ENCODE measurements around the gene PEAK1. TPM values are rescaled to one million over a fixed set of nuclear protein-coding genes. Genes with fewer than 3 reads are reported as not detected.
"Not testable (repeated sequence)": the region's sequence is repeated elsewhere in the genome, so short reads cannot be mapped to it uniquely, and the experiment has no call there.

The PEAK1 gene
- total RNA-seq, 4 donors from 2014 or later = 78.3 to 112 (median 95.2) TPM

DNA sequence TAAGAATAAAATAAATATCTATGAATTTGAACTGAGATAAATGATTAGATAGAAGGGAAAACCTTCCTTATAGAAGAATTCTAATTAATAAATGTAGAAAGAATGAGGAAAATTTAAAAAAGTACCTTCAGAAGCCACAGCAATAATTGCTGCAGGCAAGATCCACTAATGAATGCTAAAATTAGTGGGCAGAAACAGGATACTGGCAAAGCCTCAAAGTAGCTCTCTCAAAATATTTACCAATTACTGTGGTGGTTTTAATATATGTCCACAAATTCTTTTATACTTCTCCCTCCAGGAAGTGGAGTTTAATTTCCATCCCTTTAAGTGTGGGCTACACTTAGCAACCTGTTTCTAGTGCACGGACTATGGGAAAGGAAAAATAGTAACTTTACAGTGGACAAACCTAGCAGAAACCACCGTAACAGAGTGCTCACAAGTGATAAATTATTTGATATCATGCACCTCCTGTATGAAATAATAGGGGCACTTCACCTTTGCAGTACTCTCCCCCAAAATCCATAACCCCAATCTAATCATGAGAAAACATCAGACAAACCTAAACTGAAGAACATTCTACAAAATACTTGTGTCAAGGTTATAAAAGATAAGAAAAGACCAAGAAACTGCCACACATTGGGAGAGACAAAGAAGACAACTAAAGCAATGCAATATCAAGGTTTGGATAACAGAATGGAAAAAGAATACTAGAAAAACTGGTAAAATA, 6.8 kb downstream of the PEAK1 start:
- no peaks in the 10 kb centered on the region for H3K36me3 ChIP-seq
- H3K4me1 ChIP-seq = peaks cover 0 to 54% (median 21%) of the 10 kb centered on the region in 4 donors
- H3K9me3 ChIP-seq = no peaks in the 10 kb centered on the region
- no peak overlapping the region for H3K27ac ChIP-seq
- no peak overlapping the region for H3K4me3 ChIP-seq
- DNase-seq (ENCODE audit: low spot score in 2 of 2) = no peak
- TF ChIP-seq, protein P1, sequence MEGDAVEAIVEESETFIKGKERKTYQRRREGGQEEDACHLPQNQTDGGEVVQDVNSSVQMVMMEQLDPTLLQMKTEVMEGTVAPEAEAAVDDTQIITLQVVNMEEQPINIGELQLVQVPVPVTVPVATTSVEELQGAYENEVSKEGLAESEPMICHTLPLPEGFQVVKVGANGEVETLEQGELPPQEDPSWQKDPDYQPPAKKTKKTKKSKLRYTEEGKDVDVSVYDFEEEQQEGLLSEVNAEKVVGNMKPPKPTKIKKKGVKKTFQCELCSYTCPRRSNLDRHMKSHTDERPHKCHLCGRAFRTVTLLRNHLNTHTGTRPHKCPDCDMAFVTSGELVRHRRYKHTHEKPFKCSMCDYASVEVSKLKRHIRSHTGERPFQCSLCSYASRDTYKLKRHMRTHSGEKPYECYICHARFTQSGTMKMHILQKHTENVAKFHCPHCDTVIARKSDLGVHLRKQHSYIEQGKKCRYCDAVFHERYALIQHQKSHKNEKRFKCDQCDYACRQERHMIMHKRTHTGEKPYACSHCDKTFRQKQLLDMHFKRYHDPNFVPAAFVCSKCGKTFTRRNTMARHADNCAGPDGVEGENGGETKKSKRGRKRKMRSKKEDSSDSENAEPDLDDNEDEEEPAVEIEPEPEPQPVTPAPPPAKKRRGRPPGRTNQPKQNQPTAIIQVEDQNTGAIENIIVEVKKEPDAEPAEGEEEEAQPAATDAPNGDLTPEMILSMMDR (IDR thresholded peaks at IDR 0.05) = no peak
- TF ChIP-seq POLR2A (IDR thresholded peaks at IDR 0.05) (no peak), EP300 (IDR thresholded peaks at IDR 0.05) (no peak)
- 56 to 63% methylated on average over 2 of the region's 2 CpGs for WGBS, 2 donors
- no peaks in the 10 kb centered on the region for H3K27me3 ChIP-seq

DNA sequence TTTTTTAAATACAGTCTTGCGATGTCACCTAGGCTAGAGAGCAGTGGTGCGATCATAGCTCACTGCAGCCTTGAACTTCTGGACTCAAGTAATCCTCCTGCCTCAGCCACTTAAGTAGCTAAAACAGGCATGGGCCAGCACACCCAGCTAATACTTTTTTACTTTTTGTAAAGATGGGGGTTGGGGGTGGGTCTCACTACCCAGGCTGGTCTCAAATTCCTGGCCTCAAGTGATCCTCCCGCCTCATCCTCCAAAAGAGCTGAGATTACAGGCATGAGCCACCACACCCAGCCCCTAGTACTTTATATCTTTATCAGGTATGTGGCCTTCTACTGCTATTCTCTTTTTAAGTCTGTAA, 8.3 kb downstream of the PEAK1 start:
- no peak overlapping the region for H3K27ac ChIP-seq
- H3K4me3 ChIP-seq = no peak overlapping the region
- no peaks in the 10 kb centered on the region for H3K27me3 ChIP-seq
- peaks cover 0 to 39% (median 18%) of the 10 kb centered on the region in 4 donors for H3K4me1 ChIP-seq
- TF ChIP-seq EP300 (IDR thresholded peaks at IDR 0.05) (no peak), POLR2A (IDR thresholded peaks at IDR 0.05) (no peak)
- TF ChIP-seq, protein P1 (IDR thresholded peaks at IDR 0.05) = no peak
- no peaks in the 10 kb centered on the region for H3K9me3 ChIP-seq
- H3K36me3 ChIP-seq = no peaks in the 10 kb centered on the region
- 96 to 98% methylated on average over 3 of the region's 3 CpGs for WGBS, 2 donors
- no peak for DNase-seq (ENCODE audit: low spot score in 2 of 2)

DNA sequence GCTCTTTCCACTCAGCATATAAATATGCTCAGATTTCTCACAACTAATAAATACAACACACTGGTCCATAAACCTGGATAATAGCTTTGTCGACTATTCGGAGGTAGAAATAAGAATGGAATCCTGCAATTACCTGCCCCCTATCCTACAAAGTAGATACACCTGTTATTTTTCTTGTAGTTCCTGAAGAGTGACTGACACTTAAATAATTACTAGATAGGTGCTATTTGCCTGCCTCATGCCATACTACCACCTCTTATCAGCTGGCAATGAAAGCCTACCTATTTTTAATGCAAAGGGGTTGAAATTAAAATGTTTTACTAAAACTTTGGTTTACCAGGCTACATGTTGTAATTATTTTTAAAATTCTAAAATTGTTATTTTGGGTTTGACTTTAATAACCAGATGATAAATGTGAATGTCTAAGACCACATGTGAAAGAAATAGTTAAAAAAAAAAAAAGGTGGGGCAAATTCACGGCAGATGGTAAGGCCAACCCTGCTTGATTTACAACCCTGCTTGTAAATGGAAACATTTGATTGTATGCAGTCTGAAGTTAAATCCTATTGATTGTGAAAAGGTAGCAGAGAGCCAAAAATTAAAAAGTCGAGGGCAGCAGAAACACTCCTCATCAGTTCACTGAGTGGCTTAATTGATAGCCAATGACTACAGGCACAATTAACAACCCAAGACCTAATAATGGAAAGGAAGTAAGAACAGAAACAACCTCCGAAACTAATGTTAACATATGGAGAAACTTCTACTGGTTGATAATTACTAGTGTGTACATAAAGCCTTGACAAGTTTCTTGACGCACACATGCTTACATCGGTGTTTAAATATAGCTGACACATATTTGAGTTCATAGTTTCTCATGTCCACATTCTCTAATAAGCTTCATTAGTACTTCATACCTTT, 8.9 kb downstream of the PEAK1 start:
- Histone ChIP-seq H3K36me3 (no peaks in the 10 kb centered on the region), H3K27ac (no peak overlapping the region), H3K9me3 (no peaks in the 10 kb centered on the region), H3K4me1 (peaks cover 0 to 32% (median 12%) of the 10 kb centered on the region in 4 donors), H3K4me3 (no peak overlapping the region), H3K27me3 (no peaks in the 10 kb centered on the region)
- TF ChIP-seq EP300 (IDR thresholded peaks at IDR 0.05) = no peak
- TF ChIP-seq POLR2A (IDR thresholded peaks at IDR 0.05) = no peak
- TF ChIP-seq, protein P1 (IDR thresholded peaks at IDR 0.05) = no peak
- no peak for DNase-seq (ENCODE audit: low spot score in 2 of 2)
- WGBS, 2 donors = 77 to 78% methylated on average over 7 of the region's 7 CpGs

DNA sequence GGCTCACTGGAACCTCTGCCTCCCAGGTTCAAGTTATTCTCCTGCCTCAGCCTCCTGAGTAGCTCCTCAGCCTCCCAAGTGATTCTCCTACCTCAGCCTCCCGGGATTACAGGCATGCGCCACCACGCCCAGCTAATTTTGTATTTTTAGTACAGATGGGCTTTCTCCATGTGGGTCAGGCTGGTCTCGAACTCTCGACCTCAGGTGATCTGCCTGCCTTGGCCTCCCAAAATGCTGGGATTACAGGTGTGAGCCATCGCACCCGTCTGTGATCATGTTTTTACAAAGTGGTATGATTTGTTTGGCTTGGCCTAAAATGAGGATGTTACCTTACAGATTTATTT, 9.8 kb downstream of the PEAK1 start:
- H3K27me3 ChIP-seq; H3K36me3 ChIP-seq; DNase-seq (ENCODE audit: low spot score in 2 of 2); H3K4me3 ChIP-seq; H3K9me3 ChIP-seq: not testable (repeated sequence)
- peaks cover 0 to 24% (median 7%) of the 10 kb centered on the region in 4 donors for H3K4me1 ChIP-seq
- WGBS, 2 donors = 81 to 82% methylated on average over 7 of the region's 7 CpGs
- peak overlapping the region in 1 of 4 donors; percentile 20 for H3K27ac ChIP-seq

DNA sequence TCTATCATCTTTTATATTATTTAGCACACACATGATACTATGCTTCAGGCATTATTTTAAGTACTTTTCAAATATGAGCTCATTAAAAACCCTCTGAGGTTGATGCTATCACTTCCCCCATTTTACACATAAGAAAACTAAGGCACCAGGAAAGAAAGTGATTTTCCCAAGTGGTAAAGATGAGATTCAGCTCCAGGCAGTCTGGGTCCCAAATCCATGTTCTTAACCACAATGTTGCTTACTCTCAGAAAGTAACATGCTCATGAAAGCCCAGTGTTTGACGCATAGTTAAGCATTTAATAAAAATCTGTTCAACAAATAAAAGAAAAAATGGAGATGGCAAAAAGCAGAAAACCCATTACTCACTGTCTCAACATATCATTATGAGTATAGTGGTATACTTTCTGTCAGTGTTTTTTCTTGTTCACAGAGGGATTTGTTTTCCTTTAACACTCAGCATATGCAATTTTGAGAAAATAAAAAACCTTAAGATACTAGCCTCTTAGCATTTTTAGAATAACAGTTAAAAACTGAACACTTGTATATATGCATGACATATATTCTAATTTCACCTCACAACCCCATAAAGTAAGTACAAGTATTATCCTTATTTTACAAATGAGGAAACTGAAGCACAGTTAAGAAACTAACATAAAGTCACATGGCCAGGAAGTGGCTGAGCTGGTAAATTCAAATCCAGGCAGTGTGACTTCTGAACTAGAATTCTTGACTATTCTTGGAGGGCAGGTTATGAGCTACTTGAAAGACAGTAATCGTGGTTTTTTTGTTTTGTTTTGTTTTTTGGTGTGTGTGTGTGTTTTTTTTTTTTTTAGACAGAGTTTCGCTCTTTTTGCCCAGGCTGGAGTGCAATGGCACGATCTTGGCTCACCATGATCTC, 10.4 kb downstream of the PEAK1 start:
- Histone ChIP-seq H3K4me3 (no peak overlapping the region), H3K27me3 (no peaks in the 10 kb centered on the region), H3K4me1 (peaks cover 0 to 23% (median 7%) of the 10 kb centered on the region in 4 donors), H3K27ac (peak overlapping the region in 1 of 4 donors; percentile 20), H3K36me3 (no peaks in the 10 kb centered on the region), H3K9me3 (no peaks in the 10 kb centered on the region)
- TF ChIP-seq, protein P1 (IDR thresholded peaks at IDR 0.05) = no peak
- peak in 1 of 2 donors; percentile 23 for TF ChIP-seq EP300 (IDR thresholded peaks at IDR 0.05)
- peak in 1 of 2 donors; percentile 37 for DNase-seq (ENCODE audit: low spot score in 2 of 2)
- WGBS, 2 donors = 57 to 68% methylated on average over 4 of the region's 4 CpGs
